ENCODE results near the gene SLC35B1.
"Not testable (repeated sequence)": the region's sequence is repeated elsewhere in the genome, so short reads cannot be mapped to it uniquely, and the experiment has no call there.

SLC35B1 gene

GRCh38 chr17:49734515-49735490, 27.0 kb upstream of the SLC35B1 start:
- DNase-seq: no peak

- DNase-seq: no peak
Observed at GRCh38 chr17:49731435-49731831, 23.7 kb upstream of the SLC35B1 start.

- DNase-seq: no peak
Observed at GRCh38 chr17:49730785-49731434, 23.1 kb upstream of the SLC35B1 start.

DNA sequence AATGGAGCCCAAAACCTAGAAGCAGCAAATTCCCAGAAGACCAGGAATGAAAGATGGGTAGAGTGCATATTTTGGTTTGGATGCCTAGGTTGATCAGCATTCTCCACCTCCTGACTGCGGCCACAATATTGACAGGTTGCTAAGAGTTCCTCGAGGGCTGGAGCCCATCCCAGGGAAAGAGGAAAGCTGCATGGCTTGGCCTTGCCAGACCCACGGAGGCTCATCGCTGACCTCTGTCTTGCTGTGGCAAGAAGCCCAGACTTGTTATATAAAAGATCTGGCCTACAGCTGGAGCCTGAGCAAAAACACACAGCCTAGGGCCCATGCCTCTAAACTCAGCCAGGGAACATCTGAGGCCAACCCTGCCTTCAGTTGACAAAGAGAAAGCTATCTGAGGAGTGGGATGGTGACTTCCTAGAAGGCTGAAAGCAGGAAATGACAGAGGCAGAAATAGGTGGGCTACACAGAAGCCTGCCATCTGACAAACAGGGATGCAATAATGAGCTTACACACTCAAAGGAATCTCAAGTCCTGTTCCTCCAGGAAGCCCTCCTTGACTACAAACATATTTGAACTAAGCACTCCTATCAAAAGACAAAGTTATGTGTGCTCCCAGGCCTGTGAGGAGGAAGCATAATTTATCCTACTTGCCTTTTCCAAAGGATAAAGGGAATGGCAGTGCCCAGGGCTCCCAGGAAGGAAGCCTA, 22.5 kb upstream of the SLC35B1 start:
- DNase-seq: peak; percentile 82

DNA sequence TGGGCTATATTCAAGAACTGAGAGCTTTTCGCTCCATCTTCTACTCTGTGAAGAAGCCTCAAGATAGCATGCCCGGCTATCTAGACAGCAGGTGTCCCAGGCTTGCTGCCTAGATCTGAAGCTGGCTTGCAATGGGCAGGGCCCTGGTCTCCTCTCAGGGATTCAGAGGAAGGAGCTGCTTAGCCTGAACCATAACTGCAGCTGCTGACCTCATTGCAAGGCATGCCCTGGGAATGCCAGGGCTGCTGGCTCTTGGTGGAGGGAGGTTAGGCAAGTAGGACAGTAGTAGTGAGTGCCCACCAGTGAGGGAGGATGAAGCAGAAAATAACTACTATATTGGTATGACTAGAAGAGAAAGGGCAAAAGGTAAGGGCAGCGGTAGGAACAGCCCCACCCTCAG, 21.3 kb upstream of the SLC35B1 start:
- DNase-seq: no peak

- no peak for DNase-seq
Observed at GRCh38 chr17:49728425-49728824, 20.7 kb upstream of the SLC35B1 start.

DNA sequence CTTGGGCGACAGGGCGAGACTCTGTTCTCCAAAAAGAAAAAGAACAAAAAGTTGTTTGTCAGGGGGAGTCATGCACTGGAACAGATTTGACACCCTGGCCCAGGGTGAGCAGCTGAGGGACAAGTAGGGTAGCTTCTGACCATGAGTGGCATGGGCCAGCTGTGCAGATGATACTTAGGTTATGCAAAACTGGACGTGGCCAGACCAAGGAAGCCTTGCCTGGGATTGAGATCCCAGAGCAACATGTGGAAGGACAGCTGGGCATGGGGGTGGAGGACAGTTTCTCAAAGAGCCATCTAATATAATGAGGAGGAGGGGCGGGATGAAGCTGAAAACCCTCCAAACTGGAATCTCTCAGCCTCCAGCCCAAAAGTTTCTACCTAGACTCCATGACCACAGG, 19.6 kb upstream of the SLC35B1 start:
- peak; percentile 61 for DNase-seq

DNA sequence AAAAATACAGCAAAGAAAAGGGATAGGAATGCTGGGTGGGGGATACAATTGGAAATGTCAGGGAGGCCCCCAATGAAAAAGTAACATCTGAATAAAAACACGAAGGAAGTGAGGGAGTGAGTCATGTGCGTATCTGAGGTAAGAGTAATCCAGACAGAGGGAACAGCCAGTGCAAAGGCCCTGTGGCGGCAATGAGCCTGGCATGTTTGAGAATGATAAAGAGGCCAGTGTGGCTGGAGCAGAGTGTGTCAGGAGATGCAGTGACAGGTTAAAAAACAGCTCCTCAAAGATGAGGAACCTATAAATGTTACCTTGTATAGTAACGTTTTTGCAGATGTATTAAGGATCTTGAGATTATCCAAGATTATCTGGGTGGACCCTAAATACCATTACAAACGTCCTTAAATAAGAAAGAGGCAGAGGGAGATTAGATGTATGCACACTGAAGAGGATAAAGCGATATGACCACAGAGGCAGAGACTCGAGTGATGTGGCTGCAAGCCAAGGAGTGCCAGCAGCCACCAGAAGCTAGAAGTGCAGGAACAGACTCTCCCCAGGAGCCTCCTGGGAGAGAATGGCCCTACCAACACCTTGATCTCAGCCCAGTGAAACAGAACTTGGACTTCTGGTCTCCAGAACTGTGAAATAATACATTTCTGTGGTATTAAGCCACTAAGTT, 17.8 kb upstream of the SLC35B1 start:
- DNase-seq: no peak

- DNase-seq: not testable (repeated sequence)
Observed at GRCh38 chr17:49724552-49724951, 16.8 kb upstream of the SLC35B1 start.

DNA sequence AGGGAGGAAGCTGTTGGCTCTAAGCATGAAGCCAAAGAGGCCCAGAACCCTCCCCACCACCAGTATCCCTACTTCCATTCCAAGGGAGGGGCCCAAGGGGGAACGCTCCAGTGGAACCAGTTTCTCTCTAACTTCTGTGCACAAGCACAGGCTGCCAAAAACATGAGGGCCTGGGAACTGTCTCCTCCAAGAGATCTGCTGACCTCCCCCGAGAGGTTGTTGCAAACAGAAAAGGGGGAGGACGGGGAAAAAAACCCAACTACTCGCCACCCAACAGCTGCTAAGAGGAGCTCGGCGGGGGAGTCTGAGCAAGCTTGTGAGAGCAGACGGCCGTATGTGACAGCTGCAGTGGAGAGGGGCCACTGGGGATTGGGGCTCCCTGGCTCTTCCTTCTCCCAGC, 15.7 kb upstream of the SLC35B1 start:
- peak; percentile 82 for DNase-seq

GRCh38 chr17:49722066-49722465, 14.3 kb upstream of the SLC35B1 start:
- no peak for DNase-seq

DNA sequence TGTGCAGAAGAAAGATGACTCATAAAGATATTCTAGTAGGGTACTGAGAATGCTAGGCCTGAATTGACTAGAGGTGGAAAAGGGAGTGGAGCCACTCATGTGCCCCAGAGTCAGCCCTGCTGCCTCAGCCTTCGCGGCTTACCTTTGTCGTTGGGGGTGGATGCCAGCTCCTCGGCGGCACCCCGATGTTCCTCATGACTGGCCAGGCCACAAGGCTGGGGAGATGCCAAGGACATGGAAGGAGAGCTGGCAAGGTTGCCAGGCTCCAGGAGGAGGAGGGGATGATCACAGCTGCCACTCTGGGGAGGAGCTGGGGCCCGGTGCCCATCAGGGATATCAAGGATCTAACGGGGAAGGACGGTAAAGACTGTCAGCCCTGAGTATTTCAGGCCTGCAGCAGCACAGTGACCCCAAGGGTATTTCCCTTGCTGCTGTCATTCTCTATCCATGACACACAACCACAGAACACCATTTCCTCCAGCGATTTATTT, 9.7 kb upstream of the SLC35B1 start:
- no peak for DNase-seq

- no peak for DNase-seq
Observed at GRCh38 chr17:49716668-49717364, 9.1 kb upstream of the SLC35B1 start.

DNA sequence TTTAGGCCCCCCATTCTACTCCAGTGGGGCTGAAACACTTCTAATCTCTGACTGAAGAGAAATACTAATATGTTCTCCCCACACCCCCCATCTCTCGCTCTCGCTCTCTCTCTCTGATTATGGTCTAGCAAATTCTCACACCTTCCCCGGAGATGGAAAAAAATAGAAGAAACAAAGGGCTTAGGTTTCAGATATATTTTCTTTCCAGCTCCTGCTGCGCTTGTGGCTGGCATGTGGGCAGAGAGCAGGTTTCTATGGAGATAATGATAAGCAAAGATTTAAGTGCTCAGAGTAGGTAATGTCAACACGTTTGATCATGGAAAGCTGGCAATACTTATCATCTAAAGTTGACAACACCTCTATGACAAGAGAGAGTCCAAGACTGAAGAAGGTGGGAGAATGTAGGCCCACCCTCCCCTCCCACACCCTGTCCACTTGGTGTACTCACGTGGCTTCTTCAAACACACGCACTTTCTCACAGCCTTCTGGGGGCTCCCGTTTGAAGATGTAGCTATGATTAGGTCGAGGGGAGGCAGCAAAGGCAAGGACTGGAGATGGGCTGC, 8.0 kb upstream of the SLC35B1 start:
- no peak for DNase-seq

DNA sequence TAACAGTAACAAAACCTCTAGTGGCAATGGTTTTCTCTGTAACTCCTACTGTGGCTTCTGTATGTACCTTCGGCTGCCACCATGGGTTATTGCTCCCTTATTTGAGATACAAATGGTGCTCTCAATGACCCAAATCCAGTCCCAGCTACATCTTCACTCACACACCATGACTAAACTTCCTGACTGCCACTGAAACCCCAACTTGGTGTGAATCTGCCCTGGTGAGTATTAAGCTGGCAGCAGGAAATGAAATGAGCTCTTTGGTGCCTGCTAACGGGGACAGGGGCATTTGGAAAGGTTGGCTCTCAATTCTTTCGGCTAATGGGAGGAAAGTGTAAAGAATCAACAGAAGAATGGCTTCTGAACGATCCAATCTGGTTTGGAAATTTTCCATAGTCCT, 7.5 kb upstream of the SLC35B1 start:
- DNase-seq: no peak

DNA sequence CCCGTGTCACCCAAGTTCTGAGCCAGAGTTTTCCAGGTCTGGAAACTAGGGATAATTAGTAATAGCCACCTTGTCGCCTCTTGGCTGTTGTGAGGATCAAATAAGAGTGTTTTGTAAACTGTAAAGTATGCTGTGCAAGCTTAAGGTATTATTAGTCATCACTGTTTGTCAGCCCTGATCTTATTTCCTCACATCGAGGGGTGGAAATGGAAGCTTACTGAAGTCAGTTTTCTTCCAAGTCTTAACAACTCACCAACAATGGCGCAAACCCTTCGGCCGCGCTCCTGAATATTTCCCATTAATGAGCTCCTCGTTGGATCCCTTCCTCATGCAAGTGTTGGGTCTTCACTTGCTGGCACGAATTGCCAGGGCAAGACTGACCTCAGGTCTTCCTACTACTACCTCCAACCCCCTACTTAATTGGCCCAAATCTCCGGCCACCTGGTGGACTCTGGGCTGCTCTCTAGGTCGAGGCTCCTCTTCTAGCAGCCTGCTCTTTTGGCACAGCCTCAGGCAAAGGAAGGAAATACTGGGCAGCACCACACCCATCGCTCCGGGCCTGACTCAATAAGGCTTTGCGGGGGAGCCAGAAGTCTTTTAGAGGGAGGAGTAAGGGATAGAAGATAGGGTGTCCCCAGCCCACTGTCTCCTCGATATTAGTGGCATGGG, 885 bp upstream of the SLC35B1 start:
- DNase-seq: no peak

- no peak for DNase-seq
Observed at GRCh38 chr17:49707246-49707607, 537 bp downstream of the SLC35B1 start.

GRCh38 chr17:49705254-49705653, 2.5 kb downstream of the SLC35B1 start:
- no peak for DNase-seq

GRCh38 chr17:49703557-49704277, 4.0 kb downstream of the SLC35B1 start:
- no peak for DNase-seq

DNA sequence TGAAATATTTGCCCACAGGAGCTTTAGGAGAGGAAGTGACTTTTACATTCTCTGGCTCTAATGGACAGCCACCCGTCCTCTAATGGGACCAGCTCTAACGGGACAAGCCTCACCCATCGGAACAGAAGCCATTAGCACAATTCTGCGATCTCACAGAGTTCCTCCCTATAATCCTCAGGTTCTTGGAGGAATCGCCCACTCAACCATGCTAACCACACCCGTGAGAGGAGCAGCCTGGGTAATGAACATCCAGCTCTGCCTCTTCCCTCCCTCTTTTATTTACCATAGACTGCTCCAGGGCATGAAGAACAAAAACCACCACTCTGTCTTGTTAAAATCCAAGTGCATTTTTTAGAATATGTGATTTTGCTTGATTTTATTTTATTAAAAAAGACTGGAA, 6.8 kb downstream of the SLC35B1 start:
- DNase-seq: no peak

Data from left hindlimb (tissue), 1 donor.